HG03066 (cell line): Measurements from ENCODE around the gene MTAP.

Source experiments
- ATAC-seq: cut with Tn5 transposase; IDR thresholded peaks from one replicate; pipeline ENCODE4 v1.9.1; 2021; ENCODE audit warnings: low read depth; ENCODE audit not compliant: unreplicated experiment

The MTAP gene

DNA sequence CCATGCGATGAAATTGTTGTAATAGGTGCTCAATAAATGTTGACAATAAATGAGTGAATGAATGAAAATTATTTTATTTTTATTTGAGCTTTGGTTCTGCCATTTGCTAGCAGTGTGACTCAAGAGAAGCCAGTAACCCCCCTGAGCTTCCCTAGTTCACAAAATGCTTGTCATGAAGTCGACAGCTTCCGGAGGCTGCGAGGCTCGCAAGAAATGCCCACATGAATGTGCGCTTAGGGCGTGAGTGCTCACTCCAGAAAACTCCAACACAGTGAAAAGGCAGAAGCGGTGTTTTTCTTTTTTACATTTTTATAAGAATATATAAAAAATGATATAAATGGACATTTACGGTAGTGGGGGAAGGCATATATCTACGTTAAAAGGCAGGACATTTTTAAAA, 165.3 kb downstream of the MTAP start:
- no peak for ATAC-seq

DNA sequence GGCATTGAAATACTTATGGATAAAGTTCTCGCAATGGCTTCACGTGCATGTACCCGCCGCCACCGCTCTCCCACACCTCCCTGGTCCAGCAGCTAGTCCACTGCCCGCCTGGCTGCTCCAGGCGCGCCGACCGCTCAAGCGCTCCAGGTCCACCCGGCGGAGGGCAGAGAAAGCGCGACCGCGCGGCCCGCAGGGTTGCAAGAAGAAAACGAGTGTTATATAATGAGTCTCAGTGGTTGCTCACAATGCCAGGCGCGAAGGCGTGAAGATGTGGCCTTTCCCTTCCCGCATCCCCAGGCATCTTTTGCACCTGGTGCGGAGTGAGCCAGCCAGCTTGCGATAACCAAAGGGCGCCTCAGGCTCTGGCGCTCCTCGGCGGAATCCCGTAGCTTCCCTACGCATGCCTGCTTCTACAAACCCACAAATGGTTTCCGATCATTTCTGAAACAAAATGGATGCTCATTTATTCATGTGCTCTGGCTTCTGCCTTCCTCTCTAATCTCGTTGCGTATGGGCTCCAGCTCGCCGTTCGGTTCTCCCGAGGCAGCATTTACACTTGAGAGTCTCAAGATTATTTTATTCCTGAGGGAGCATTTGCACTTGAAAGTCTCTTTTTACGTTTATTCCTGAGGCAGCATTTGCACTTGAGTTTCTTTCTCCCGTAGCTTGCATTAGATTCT, 166.0 kb downstream of the MTAP start:
- no peak for ATAC-seq

DNA sequence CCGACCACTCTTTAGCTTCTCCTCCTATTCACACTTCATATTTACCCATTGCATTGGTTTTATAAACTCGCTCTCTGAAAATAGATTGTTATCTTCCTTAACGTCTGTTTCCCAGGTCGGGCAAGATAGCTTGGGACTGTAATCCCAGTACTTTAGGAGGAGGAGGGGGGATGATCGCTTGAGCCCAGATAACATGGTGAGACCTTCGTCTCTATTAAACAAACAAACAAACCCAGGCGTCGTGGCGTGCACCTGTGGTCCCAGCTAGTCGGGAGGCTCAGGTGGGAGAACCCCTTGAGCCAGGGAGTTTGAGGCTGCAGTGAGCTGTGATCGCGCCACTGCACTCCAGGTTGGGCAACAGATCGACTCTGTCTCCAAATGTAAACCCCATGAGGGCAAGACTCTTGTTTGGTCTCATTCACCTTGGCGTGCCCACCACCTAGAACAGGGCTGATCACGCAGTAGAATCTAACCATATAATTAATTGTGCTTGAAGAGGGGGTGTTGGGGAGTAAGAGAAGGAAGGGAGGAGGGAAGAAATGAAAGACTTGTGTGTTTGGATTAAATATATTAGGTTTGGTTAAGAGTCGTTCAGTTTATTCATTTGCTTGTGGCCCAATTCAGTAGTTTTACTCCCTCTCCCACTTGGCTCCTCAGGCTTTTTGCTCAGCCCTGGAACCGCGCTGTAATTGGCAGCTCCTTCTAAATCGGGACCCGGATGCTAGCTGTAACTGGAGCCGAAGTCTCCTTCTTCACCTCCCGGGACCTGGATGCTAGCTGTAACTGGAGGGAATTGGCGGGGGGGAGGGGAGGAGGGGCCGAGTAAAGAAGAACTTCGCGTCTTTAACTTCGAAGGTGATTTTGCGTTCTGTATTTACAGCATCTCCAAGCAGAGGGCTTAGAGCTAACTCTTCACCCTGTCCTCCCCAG, 166.8 kb downstream of the MTAP start:
- ATAC-seq = no peak

DNA sequence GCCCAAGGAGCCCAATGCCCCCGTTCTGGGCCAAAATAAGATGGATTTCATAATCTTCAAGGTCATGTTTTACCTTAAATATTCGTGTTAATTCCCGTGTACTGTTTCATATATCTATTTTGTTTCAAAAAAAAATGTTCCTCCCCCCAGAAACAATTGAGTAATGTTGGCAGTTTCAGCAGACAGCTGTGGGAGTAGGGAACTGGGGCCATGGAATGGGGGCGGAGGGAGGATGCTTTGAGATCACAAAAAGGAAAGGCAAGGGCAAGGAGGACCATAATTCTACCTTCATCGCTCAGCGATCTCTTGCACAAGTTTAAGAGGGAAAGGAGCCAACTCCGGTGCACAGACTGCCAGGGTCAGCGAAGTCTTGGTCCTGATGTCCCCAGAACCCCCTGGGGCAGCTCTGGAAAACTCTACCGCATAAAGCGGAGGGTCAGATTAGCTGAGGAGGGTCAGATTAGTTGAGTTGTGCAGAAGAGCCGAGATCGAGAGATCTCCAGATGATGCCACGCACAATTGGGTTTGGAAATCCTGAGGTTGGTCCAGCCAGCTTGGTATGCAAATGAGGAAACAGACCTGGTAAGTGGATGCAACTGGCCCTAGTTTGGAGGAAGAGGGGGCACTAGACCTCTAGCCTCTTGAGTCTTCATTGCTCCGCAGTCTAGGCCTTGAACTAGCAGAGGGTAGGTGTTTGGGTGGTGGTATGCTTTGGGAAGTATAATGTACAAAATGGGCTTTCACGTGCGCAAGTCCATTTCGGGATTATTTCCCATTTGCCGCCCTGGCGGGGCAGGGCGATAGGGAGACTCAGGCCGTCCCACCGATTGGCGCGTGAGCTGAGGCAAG, 167.7 kb downstream of the MTAP start:
- no peak for ATAC-seq

DNA sequence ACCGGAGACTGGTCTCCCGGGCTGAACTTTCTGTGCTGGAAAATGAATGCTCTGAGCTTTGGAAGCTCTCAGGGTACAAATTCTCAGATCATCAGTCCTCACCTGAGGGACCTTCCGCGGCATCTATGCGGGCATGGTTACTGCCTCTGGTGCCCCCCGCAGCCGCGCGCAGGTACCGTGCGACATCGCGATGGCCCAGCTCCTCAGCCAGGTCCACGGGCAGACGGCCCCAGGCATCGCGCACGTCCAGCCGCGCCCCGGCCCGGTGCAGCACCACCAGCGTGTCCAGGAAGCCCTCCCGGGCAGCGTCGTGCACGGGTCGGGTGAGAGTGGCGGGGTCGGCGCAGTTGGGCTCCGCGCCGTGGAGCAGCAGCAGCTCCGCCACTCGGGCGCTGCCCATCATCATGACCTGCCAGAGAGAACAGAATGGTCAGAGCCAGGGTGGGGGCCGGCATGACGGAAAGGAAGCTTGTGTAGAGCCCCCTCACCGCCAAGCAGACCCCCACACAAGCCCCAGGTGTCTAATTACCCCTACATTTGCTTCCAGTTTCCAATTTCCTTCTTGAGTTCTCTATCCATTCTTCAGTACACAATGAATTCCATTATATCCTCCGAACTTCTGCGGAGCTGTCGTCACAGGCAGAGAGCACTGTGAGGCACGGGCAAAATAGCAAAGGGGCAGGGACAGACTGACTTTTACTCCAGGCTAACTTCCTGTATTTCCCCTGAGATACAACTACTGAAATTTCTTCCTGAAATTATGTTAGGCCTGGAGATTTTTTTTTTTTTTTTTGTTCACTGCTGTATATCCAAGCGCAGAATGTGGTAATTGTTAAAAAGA, 168.6 kb downstream of the MTAP start:
- ATAC-seq = no peak

DNA sequence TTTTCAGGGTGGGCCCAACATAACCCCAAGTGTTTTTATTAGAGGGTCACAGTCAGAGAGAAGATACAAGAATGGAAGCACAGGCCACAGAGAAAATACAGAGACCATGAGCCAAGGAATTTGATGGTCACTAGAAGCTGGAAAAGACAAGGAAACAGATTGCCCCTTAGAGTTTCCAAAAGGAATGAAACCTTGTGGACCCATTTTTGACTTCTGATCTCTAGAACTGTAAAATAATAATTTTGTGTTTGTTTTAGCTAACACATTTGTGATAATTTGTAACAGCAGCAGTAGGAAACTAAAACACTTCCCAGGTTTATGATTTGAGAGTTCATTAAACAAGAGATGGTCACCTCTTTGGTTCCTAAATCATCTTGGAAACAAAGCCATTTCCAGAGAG, 169.9 kb downstream of the MTAP start:
- no peak for ATAC-seq

DNA sequence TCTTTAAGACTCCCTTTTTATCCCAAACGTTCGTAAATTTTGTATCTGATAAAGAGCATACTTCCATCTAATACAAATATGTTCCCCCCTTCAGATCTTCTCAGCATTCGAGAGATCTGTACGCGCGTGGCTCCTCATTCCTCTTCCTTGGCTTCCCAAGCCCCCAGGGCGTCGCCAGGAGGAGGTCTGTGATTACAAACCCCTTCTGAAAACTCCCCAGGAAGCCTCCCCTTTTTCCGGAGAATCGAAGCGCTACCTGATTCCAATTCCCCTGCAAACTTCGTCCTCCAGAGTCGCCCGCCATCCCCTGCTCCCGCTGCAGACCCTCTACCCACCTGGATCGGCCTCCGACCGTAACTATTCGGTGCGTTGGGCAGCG, 171.9 kb downstream of the MTAP start:
- no peak for ATAC-seq

DNA sequence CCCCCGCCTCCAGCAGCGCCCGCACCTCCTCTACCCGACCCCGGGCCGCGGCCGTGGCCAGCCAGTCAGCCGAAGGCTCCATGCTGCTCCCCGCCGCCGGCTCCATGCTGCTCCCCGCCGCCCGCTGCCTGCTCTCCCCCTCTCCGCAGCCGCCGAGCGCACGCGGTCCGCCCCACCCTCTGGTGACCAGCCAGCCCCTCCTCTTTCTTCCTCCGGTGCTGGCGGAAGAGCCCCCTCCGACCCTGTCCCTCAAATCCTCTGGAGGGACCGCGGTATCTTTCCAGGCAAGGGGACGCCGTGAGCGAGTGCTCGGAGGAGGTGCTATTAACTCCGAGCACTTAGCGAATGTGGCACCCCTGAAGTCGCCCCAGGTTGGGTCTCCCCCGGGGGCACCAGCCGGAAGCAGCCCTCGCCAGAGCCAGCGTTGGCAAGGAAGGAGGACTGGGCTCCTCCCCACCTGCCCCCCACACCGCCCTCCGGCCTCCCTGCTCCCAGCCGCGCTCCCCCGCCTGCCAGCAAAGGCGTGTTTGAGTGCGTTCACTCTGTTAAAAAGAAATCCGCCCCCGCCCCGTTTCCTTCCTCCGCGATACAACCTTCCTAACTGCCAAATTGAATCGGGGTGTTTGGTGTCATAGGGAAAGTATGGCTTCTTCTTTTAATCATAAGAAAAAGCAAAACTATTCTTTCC, 172.4 kb downstream of the MTAP start:
- peak; percentile 54 for ATAC-seq

DNA sequence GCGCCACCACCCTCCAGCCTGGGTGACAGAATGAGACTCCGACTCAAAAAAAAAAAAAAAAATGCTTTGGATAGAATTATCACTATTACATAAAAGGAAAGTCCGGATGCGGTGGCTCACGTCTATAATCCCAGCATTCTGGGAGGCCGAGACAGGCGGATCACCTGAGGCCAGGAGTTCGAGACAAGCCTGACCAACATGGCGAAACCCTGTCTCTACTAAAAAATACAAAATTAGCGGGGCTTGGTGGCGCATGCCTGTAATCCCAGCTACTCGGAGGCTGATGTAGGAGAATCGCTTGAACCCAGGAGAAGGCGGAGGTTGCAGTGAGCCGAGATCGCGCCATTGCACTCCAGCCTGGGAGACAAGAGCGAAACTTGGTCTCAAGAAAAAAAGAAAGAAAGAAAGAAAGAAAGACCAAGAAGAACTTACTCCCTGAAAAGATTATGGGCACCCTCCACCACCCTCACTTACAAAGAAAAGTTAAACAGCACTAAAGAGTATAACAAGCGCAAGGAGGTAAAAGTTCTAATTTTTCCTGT, 174.0 kb downstream of the MTAP start:
- no peak for ATAC-seq

DNA sequence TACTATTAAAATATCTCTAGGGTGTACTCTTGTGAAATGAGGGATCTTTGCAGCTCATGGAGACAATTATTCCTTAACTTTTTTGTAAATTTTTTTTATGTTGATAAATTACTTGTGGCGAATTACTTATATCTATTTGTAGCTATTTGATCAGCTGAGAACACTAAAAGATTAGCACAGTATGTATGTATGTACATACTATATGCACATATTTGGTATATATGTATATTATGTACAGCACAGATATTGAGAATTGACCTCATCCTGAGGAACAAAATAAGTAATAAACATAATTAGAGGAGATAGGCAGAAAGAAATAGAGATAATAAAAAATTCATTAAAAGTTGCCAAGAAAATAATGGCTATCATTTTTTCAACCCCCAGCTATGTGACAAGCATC, 180.0 kb downstream of the MTAP start:
- no peak for ATAC-seq

DNA sequence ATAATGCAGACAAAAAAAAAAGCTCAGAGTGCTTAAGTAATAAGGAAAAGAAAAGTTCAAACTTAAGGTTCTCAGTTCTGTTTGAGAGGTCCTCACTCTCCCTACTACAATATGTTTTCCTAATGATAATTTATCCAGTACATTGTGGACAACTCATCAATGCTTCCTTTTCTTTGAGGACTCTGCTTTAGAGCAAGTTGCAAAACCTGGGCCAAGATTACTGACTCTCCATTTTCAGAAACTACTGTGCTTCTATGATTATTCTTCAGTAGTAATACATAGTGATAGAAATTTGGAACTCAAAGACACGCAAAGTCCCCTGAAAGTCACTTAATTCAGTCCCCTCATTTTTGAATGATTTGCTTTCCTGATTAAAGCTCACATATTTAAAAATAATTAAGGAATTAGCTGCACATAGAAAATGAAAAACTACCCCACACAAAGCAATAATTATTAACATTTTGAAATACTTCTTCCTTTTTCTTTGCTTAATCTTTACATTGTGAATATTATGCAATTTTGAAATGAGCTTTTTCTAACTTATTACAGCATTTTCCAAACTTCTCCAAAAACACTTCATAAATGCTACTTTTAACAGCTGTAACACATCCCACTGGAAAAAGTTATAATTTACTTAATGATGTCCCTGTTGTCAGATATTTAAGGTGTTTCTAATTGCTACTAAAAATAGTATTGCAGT, 180.6 kb downstream of the MTAP start:
- no peak for ATAC-seq

DNA sequence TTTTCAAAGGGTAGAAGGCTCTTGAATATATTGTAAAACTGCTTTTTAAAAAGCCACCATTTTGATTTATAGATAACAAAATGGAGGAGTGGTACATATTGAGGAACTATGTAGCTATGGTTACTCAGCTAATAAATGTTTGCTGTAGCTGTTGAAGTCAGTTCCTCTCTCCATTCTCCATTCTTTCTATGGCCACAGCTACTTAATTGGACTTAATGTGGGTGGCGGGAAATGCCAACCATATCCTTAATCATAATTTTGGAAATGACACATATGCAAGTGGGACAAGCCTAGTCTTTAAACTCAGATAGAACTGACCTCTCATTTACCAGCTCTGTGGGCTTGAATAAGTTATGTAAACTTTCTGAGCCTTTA, 181.1 kb downstream of the MTAP start:
- no peak for ATAC-seq

DNA sequence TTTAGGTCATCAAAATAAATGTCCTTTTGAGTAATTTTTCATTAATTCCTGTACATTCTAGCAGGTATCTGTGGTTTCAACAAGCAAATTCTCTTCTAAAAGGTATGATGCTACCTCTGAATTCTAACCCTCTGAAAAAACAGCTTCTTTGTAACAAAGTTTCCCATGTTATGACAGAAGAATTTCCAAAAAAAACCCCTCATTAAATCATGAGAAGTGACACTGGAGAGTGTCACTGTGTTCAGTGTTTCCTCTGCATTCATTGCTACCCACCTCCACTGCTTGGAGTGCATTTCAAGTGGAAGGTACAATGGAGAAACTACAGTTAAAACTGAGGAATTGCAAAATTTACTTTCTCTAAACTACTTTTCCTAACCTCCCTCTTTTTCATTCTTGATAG, 181.7 kb downstream of the MTAP start:
- no peak for ATAC-seq

DNA sequence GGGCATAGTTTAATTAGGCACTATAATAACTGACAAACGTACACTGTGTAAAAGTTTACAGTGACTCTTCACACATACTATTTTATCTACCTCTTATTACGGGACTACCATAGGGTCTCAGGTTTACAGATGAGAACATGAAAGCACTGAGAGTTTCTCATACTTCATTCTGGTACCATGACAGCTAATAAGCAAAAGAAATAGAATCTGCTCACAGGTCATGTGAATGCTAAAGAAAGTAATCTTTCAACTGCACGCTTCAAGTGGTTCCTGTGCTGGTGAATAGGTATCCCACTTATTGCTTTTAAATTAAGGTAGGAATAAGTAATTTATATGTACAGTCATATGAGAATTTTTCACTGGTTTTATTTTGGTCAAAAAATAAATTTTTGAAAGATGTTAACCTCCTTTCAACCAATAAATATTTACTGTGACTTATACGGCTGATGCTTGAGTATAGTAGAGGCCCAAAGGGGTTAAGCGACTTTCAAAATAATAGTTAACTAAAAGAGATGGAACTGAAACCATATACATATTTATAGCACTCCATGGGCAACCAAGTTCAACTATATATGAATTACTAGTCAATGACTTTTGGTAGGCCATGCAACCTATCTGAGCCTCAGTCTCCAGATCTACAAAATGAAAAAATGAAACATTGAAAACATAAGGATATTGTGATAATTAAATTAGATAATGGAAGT, 183.7 kb downstream of the MTAP start:
- ATAC-seq = peak; percentile 71
